A549 (cell line): ENCODE data around the gene ADARB1.

Experiments used
- CEBPB ChIP-seq, 2 experiments: fragments of >200 bp in 1 of 2; sonication (Bioruptor Twin) in 1 of 2; formaldehyde crosslinking in 1 of 2; IDR thresholded peaks; 2 replicates each; pipeline ENCODE4 v1.6.1; 2012 to 2016
- CHD2 ChIP-seq: fragments of 150-350 bp; IDR thresholded peaks from 2 replicates; pipeline ENCODE4 v1.6.1; 2014; ENCODE audit warnings: low read length; ENCODE audit not compliant: partially characterized antibody
- FOSB ChIP-seq: fragments of 250-450 bp; sonication (Bioruptor Pico); IDR thresholded peaks from 2 replicates; pipeline ENCODE4 v1.5.0; 2020; ENCODE audit warnings: mild to moderate bottlenecking, moderate library complexity
- POLR2A ChIP-seq: IDR thresholded peaks from 2 replicates; pipeline ENCODE4 v1.6.1; 2012; ENCODE audit warnings: mild to moderate bottlenecking, low read length
- SREBF2 ChIP-seq: fragments of 450-650 bp; IDR thresholded peaks from 2 replicates; pipeline ENCODE4 v1.6.1; 2014; ENCODE audit warnings: mild to moderate bottlenecking, moderate library complexity
- ZFP36 ChIP-seq: fragments of 450-650 bp; IDR thresholded peaks from 2 replicates; pipeline ENCODE4 v1.6.1; 2014; ENCODE audit warnings: borderline replicate concordance; ENCODE audit not compliant: partially characterized antibody

GRCh38 chr21:45104560-45104959 lies 30.2 kb downstream of the ADARB1 start:
- TF ChIP-seq SREBF2, result no peak
- TF ChIP-seq POLR2A, result no peak
- no peak for TF ChIP-seq FOSB (CRISPR knock-in tag)
- TF ChIP-seq CHD2, result no peak
- TF ChIP-seq ZFP36, result no peak
- no peak for TF ChIP-seq CEBPB (IDR thresholded peaks at IDR 0.05)
